H7 (cell line): ENCODE measurements around the gene ERCC6L2. TPM values are rescaled to one million over a fixed set of nuclear protein-coding genes. Genes with fewer than 3 reads are reported as not detected.

Experiments
- DNase-seq: peaks from one replicate; pipeline ENCODE4 v3.0.0; 2012
- H3K27me3 ChIP-seq: 2 replicates; pipeline ENCODE4 v1.6.0; 2011; ENCODE audit warnings: mild to moderate bottlenecking, low read length; ENCODE audit not compliant: control insufficient read depth, insufficient read depth
- H3K36me3 ChIP-seq: replicated peaks from 2 replicates; pipeline ENCODE4 v1.5.1; 2011; ENCODE audit warnings: low read length; ENCODE audit not compliant: control insufficient read depth, insufficient read depth
- H3K4me3 ChIP-seq: 2 replicates; pipeline ENCODE4 v1.5.1; 2011; ENCODE audit warnings: low read depth, mild to moderate bottlenecking, control low read depth, low read length, moderate library complexity; ENCODE audit not compliant: insufficient read depth
- total RNA-seq: library from RNA; depleted of rRNA; stranded (reverse); fragments of >200 nt; shearing (Covaris generic); gene quantifications from 2 replicates; pipeline ENCODE4 v1.2.3, GENCODE V29; 2014

Gene ERCC6L2
- total RNA-seq, 1 experiment from 2014 or later = 28.3 TPM

DNA sequence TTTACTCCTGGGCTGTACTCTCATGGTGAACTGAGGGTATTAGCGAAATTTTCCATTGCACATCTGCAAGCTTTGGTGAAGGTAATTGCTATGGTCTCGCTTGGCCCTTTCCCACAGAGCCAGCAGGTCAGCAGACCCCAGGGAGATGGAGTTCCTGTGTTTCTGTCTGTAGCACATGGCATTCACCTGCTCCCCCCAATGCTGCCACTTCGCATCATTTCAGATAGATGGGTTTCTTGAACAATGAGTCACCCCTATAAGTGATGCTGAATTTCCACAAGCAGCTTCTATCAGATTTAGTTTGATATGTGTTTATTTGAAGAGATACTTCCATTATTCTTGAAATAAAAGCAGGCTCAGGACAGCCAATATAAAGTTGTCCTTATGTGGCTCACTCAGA lies 117.8 kb downstream of the ERCC6L2 start:
- H3K36me3 ChIP-seq = no peaks in the 10 kb centered on the region
- H3K4me3 ChIP-seq = no peak overlapping the region
- no peaks in the 10 kb centered on the region for H3K27me3 ChIP-seq
- no peak for DNase-seq

DNA sequence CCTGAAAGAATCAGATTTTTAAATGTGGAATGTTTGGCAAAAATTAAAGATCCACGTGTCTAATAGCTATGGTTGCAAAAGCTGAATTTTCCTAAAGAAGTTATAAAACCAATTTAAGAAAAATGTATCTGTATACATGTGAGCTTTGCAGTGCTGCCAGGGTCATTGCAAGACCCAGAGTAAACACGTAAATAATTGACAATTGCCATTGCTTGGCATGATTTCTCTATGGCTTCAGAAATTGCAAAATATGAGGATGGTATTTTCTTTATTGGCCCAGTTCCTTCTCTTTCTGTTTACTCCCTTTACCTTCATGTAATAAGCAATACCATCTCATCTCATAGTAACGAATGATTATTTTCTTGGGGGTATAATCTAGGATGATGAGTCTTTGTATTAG lies 123.9 kb downstream of the ERCC6L2 start:
- Histone ChIP-seq H3K27me3 (no peaks in the 10 kb centered on the region), H3K4me3 (no peak overlapping the region)

DNA sequence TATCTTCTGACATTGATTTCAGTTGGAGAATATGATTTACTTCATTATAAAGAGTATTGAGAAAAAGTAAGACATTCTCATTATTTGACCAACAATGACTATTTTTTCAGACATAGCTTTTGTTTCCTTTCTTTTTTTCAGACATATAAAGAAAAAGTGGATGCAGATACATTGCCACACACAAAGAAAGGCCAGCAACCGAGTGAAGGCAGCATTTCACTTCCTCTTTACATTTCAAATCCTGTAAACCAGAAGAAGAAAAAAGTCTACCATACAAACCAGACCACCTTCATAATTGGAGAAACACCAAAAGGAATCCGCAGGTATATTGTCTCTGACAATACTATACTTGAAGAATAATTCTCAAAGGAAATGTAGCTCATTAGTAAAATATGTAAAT lies 128.9 kb downstream of the ERCC6L2 start:
- Histone ChIP-seq H3K36me3 (peaks cover 1% of the 10 kb centered on the region; the same call in 1 of the 2 replicates), H3K4me3 (no peak overlapping the region), H3K27me3 (no peaks in the 10 kb centered on the region)
- no peak for DNase-seq

More for the DNA sequence above, 123.9 kb downstream of the ERCC6L2 start:
- no peak for DNase-seq
- H3K36me3 ChIP-seq = no peaks in the 10 kb centered on the region

DNA sequence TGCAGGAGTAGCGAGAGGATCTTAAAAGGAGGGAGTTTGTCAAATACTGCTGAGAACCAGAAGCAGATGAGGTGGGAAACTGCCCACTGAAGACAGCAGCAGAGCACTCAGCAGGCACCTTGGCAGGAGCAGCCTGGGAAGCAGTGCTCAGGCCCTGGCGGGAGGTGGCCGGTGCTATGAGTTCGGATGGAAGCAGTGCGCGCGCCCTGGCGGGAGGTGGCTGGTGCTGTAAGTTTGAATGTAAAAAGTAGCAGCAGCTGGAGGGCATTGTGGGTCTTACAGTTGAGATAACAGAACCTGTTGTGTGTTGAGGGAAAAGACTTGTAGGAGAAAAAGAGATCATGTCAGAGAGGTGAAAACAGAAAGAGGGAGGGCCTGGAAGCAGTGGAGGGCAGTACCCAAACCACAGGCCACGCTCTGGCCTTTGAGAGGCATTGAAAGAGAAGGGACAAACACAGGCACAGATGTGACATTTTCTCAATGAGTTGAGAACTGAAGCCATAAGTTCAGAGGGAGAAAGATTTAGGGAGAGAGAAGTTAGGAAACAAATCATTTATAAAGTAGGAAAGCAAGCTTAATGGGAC lies 130.9 kb downstream of the ERCC6L2 start:
- Histone ChIP-seq H3K36me3 (peaks cover 1% of the 10 kb centered on the region; the same call in 1 of the 2 replicates), H3K4me3 (no peak overlapping the region), H3K27me3 (no peaks in the 10 kb centered on the region)
- no peak for DNase-seq

DNA sequence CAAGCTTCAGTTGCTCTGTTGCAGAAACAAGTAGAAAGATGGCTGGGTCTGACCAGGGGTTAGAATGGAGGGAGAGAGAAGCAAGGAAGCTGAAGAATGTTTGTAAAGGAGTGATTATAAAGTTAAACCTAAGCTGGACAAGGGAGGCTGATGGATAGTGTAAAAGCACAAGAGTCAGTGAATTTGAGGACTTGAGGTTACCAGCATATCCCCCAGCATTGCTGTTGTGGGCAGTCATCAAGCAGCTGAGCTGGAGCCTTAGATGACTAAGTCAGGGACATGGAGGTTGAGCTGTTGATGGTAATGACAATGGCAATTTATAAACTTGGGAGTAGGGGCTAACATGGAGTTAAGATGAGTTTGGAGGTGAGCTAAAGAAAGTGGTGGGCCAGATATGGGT lies 131.5 kb downstream of the ERCC6L2 start:
- H3K4me3 ChIP-seq = no peak overlapping the region
- no peak for DNase-seq
- H3K36me3 ChIP-seq = peaks cover 1% of the 10 kb centered on the region; the same call in 1 of the 2 replicates
- no peaks in the 10 kb centered on the region for H3K27me3 ChIP-seq

DNA sequence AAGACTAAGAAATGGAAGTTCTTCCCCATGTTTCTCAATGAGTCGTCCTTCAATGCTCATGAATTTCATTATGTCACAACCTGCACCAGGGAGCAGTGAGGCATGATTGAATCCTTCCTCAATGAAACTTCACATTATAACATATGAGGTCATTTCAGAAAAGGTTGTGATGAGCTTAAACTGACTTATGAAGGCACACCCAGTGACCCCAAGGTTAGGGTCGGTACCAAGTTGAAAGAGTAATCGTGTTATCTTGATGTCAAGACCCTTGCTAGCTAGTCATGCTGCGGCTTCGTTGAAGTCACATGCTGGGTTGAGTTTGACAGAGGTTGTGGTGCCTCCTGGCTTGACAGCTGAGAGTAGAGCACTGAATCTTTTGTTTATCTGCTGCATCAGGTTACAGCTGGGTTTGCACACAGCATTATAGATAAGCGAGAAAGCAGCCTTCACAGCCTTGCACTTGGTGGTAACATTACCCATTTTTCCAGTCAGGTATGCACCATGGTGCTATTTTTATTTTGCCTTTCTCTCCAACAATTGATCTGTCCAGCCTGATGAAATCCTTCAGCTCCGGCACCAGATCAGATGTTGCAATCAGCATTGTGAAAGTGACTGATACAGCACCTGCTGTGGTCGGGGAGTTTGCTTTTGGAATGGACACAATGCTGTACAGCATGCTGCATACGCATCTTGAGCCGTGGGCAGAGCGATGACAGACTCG lies 133.2 kb downstream of the ERCC6L2 start:
- no peak overlapping the region for H3K4me3 ChIP-seq
- peaks cover 1% of the 10 kb centered on the region for H3K36me3 ChIP-seq
- H3K27me3 ChIP-seq = no peaks in the 10 kb centered on the region
- DNase-seq = no peak

DNA sequence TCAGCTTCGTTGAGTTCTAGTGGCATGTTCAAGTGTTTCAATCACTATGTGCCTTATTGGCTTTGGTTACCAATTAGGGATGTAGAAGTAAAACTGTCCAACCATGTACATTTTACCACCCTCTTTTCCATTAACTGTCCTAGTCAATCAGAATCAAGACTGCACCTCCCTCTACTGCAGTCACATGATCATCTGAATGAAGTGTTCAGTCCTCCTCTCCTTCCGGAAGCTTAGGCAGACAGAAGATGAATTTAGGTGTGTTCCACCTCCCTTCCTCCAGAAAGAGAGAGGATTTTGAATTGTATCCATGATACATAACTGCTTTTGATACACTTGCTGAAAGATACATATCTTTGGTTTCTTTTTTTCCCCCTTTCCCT lies 133.7 kb downstream of the ERCC6L2 start:
- DNase-seq = no peak
- Histone ChIP-seq H3K27me3 (no peaks in the 10 kb centered on the region), H3K4me3 (no peak overlapping the region), H3K36me3 (peaks cover 1% of the 10 kb centered on the region)

DNA sequence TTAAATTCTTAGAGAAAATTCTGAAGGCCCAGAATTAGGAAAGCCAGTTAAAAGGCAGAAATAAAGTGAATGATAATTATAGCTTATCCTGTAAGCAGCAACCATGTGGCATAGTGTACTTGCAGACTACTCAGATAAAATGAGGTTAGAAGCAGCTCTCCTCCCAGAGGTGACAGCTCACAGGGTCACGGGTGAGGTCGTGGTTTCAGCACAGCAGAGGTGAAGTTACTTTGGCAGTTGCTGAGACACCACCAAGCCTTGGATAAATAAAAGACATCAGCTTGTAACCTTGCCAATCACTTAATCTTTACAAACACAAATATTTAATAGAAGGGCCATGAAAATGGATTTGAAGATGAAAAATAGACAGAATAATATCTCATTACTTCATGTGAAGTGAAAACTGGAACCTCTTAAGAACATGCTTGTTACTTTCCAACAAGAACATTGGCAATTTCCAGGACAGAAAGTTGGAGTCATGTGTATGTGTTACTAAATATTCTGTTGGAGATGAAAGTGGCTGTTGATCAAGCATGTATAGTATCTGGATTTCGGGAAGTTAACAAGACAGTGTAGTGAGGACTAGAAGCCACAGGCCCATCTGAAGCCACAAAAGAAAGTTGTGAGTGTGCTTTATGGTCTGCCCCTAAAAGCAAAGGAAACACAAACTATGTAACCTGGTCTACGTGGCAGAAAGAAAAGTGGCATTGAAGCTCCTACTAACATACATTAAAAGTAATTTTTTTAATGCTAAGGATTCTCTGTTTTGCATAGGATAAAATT lies 134.4 kb downstream of the ERCC6L2 start:
- peaks cover 1% of the 10 kb centered on the region for H3K36me3 ChIP-seq
- no peaks in the 10 kb centered on the region for H3K27me3 ChIP-seq
- no peak overlapping the region for H3K4me3 ChIP-seq
- DNase-seq = no peak

DNA sequence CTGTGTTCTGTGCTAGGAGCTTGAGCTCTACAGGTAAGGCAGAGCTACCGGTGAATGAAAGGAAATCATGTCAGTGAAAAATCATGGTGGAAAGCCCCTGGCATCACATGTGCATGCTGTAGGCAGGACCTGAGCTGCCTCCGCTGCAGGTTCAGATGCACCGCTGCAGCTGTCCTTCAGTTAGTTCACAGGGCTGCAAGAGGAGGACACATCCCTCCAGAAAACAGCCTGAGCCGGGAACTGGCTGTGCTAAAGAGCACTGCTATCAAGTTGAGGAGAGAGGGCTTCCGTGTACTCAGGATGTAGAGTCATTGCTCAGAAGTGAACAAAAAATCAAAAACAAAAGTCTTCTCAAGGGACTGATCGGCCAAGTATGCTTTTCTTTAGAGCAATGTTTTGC lies 138.6 kb downstream of the ERCC6L2 start:
- Histone ChIP-seq H3K27me3 (no peaks in the 10 kb centered on the region), H3K36me3 (no peaks in the 10 kb centered on the region; the same call in none of the 2 replicates), H3K4me3 (no peak overlapping the region)
- no peak for DNase-seq

DNA sequence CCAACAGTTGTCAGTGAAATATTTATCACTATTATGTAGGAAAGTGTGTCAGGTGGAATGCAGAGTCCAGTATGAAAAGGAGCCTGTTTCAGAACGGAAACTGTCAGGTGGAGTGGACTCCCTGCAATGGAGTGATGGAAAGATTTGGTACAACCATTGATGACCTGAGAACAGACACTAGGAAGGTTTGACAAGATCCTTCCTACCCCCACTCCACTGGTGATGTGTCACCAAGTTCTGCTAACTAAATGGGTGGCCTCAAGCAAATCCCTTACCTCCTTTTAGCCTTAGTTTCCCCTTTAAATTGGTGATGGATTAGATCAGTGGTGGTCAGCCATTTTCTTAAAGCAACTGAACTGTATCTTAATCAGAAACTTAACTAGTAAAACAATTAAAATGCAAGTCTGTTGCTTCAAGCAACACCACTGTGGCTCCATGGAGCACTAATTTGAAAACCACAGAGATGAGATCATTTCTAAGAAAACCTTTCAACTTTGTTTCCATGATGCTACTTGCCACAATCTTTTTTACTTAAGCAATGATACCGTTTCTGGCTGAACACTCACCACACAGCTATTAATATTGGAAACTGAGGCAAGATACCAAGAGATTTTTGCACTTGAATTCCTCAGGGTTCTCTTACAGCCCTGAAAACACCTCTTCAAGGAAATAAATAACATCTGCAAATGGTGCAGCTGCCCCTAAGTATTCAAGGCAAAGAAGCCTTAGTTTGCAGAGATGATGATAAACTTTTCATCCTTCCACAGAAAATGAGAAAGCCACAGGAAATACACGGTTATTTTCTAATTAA lies 140.6 kb downstream of the ERCC6L2 start:
- no peaks in the 10 kb centered on the region; the same call in none of the 2 replicates for H3K36me3 ChIP-seq
- no peak for DNase-seq
- peaks cover 20% of the 10 kb centered on the region for H3K27me3 ChIP-seq
- H3K4me3 ChIP-seq = no peak overlapping the region
